SK-N-SH treated with all-trans-retinoic acid at 6 μM for 48 hours (cell line): ENCODE data around the gene VPS35.
"Not testable (repeated sequence)": the region's sequence is repeated elsewhere in the genome, so short reads cannot be mapped to it uniquely, and the experiment has no call there.

Experiments
- ESRRG ChIP-seq: fragments of 250-450 bp; sonication (Bioruptor Pico); IDR thresholded peaks from 2 replicates; pipeline ENCODE4 v1.6.1; 2021; ENCODE audit warnings: mild to moderate bottlenecking
- RARB ChIP-seq: fragments of 250-450 bp; sonication (Bioruptor Pico); IDR thresholded peaks from 2 replicates; pipeline ENCODE4 v1.8.0; 2021; ENCODE audit warnings: mild to moderate bottlenecking, moderate library complexity
- SNAI2 ChIP-seq: fragments of 250-450 bp; sonication (Bioruptor Pico); IDR thresholded peaks from 2 replicates; pipeline ENCODE4 v1.5.0; 2020; ENCODE audit warnings: mild to moderate bottlenecking, moderate library complexity
- TCF4 ChIP-seq: fragments of 250-450 bp; sonication (Bioruptor Pico); IDR thresholded peaks from 2 replicates; pipeline ENCODE4 v1.8.0; 2021; ENCODE audit warnings: mild to moderate bottlenecking, moderate library complexity, borderline replicate concordance
- TOX ChIP-seq: fragments of 250-450 bp; sonication (Bioruptor Pico); IDR thresholded peaks from 2 replicates; pipeline ENCODE4 v1.8.0; 2021; ENCODE audit warnings: mild to moderate bottlenecking, moderate library complexity, borderline replicate concordance
- ZFP30 ChIP-seq: fragments of 450-650 bp; formaldehyde crosslinking; IDR thresholded peaks from 2 replicates; pipeline ENCODE4 v1.5.0; 2022; ENCODE audit warnings: mild to moderate bottlenecking, moderate library complexity
- ZNF565 ChIP-seq: fragments of 450-650 bp; formaldehyde crosslinking; conservative IDR thresholded peaks from 2 replicates; pipeline ENCODE4 v1.5.0; 2020; ENCODE audit warnings: low read depth, mild to moderate bottlenecking, moderate library complexity
- TF ChIP-seq, protein P1 (sequence below): fragments of 250-450 bp; sonication (Bioruptor Pico); IDR thresholded peaks from 2 replicates; pipeline ENCODE4 v1.5.0; 2020; ENCODE audit warnings: mild to moderate bottlenecking, moderate library complexity
- TF ChIP-seq, protein P2 (sequence below): fragments of 250-450 bp; sonication (Bioruptor Pico); IDR thresholded peaks from 2 replicates; pipeline ENCODE4 v1.5.1; 2020; ENCODE audit warnings: low read depth, mild to moderate bottlenecking, moderate library complexity
- TF ChIP-seq, protein P3 (sequence below): fragments of 250-450 bp; sonication (Bioruptor Pico); IDR thresholded peaks from 2 replicates; pipeline ENCODE4 v1.8.0; 2020; ENCODE audit warnings: mild to moderate bottlenecking, moderate library complexity, borderline replicate concordance

DNA sequence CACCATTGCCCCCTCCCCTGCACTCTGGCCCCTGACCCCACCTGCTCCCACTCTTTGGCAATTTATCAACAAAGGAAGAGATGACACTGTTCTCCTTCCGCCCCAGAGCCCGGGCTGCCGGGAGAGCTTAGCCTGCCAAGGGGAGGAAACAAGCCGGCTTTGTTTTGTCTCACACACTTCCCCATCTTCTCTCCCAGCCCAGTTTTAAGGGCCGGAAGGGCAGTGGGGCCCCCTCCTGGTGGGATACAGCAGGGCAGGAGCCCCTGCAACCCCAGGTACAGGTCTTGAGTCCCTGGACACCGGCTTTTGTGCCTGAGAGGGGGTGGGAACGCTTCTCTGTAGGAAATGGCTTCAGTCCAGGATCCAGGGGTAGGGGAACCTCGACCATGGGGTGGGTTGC lies 65.7 kb downstream of the VPS35 start:
- TF ChIP-seq, protein P1, sequence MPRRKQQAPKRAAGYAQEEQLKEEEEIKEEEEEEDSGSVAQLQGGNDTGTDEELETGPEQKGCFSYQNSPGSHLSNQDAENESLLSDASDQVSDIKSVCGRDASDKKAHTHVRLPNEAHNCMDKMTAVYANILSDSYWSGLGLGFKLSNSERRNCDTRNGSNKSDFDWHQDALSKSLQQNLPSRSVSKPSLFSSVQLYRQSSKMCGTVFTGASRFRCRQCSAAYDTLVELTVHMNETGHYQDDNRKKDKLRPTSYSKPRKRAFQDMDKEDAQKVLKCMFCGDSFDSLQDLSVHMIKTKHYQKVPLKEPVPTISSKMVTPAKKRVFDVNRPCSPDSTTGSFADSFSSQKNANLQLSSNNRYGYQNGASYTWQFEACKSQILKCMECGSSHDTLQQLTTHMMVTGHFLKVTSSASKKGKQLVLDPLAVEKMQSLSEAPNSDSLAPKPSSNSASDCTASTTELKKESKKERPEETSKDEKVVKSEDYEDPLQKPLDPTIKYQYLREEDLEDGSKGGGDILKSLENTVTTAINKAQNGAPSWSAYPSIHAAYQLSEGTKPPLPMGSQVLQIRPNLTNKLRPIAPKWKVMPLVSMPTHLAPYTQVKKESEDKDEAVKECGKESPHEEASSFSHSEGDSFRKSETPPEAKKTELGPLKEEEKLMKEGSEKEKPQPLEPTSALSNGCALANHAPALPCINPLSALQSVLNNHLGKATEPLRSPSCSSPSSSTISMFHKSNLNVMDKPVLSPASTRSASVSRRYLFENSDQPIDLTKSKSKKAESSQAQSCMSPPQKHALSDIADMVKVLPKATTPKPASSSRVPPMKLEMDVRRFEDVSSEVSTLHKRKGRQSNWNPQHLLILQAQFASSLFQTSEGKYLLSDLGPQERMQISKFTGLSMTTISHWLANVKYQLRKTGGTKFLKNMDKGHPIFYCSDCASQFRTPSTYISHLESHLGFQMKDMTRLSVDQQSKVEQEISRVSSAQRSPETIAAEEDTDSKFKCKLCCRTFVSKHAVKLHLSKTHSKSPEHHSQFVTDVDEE (CRISPR knock-in tag), result not testable (repeated sequence)
- TF ChIP-seq, protein P2, sequence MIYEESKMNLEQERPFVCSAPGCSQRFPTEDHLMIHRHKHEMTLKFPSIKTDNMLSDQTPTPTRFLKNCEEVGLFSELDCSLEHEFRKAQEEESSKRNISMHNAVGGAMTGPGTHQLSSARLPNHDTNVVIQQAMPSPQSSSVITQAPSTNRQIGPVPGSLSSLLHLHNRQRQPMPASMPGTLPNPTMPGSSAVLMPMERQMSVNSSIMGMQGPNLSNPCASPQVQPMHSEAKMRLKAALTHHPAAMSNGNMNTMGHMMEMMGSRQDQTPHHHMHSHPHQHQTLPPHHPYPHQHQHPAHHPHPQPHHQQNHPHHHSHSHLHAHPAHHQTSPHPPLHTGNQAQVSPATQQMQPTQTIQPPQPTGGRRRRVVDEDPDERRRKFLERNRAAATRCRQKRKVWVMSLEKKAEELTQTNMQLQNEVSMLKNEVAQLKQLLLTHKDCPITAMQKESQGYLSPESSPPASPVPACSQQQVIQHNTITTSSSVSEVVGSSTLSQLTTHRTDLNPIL (CRISPR knock-in tag), result not testable (repeated sequence)
- TF ChIP-seq RARB (CRISPR knock-in tag); ZNF565; TOX; SNAI2 (CRISPR knock-in tag); TCF4 (CRISPR knock-in tag); ZFP30 (CRISPR knock-in tag); ESRRG (CRISPR knock-in tag): not testable (repeated sequence)
- TF ChIP-seq, protein P3, sequence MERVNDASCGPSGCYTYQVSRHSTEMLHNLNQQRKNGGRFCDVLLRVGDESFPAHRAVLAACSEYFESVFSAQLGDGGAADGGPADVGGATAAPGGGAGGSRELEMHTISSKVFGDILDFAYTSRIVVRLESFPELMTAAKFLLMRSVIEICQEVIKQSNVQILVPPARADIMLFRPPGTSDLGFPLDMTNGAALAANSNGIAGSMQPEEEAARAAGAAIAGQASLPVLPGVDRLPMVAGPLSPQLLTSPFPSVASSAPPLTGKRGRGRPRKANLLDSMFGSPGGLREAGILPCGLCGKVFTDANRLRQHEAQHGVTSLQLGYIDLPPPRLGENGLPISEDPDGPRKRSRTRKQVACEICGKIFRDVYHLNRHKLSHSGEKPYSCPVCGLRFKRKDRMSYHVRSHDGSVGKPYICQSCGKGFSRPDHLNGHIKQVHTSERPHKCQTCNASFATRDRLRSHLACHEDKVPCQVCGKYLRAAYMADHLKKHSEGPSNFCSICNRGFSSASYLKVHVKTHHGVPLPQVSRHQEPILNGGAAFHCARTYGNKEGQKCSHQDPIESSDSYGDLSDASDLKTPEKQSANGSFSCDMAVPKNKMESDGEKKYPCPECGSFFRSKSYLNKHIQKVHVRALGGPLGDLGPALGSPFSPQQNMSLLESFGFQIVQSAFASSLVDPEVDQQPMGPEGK, result not testable (repeated sequence)
